IMR-90 (cell line): ENCODE results near the gene SLC4A9. TPM values are rescaled to one million over a fixed set of nuclear protein-coding genes. Genes with fewer than 3 reads are reported as not detected.

Experiments
- ATAC-seq: fragments of 200-7000 bp; cut with Tn5 transposase; 2 replicates; pipeline ENCODE4 v1.9.1; 2020; ENCODE audit warnings: low read depth, mild to moderate bottlenecking, moderate library complexity
- BruUV-seq: library from RNA; stranded (reverse); fragments of 400-500 nt; replicated peaks from 2 replicates; lab custom pipeline; 2021; lab: Mats Ljungman, UMichigan
- CTCF ChIA-PET: fragments of 300-600 bp; formaldehyde crosslinking; extraction: SDS; loops from one replicate; lab custom pipeline; 2021; ENCODE audit warnings: antibody characterized with exemption; lab: Yijun Ruan, JAX
- POLR2A ChIA-PET: fragments of 300-600 bp; sonication (Branson Sonifier 250); formaldehyde crosslinking; loops from one replicate; lab custom pipeline; 2022; ENCODE audit warnings: antibody characterized with exemption; ENCODE audit not compliant: unreplicated experiment; lab: Charles Lee
- DNase-seq: peaks from one replicate; pipeline ENCODE4 v3.0.0; 2013
- H2AFZ ChIP-seq: replicated peaks from 2 replicates; pipeline ENCODE3; 2013; ENCODE audit warnings: low read length, mild to moderate bottlenecking; ENCODE audit not compliant: poor library complexity
- H2AK5ac ChIP-seq: 2 replicates; pipeline ENCODE4 v1.6.1; 2013; ENCODE audit warnings: low read depth, low read length, inconsistent platforms
- H2AK9ac ChIP-seq: replicated peaks from 2 replicates; pipeline ENCODE3; 2013; ENCODE audit warnings: mild to moderate bottlenecking, low read depth, low read length, moderate library complexity; ENCODE audit not compliant: poor library complexity
- H2BK120ac ChIP-seq: 2 replicates; pipeline ENCODE4 v1.6.1; 2013; ENCODE audit warnings: low read depth, low read length, inconsistent platforms
- H2BK15ac ChIP-seq: 3 replicates; pipeline ENCODE4 v1.6.1; 2013; ENCODE audit warnings: low read depth, low read length, inconsistent platforms
- H2BK20ac ChIP-seq: 2 replicates; pipeline ENCODE4 v1.6.1; 2013; ENCODE audit warnings: low read depth, mild to moderate bottlenecking, inconsistent platforms, low read length, moderate library complexity
- H2BK5ac ChIP-seq: 2 replicates; pipeline ENCODE4 v1.6.1; 2013; ENCODE audit warnings: mild to moderate bottlenecking, low read depth, low read length, inconsistent platforms; ENCODE audit not compliant: poor library complexity, severe bottlenecking
- H3K14ac ChIP-seq: replicated peaks from 2 replicates; pipeline ENCODE4 v1.6.1; 2013; ENCODE audit warnings: low read depth, low read length, inconsistent platforms
- H3K18ac ChIP-seq: 2 replicates; pipeline ENCODE4 v1.6.1; 2013; ENCODE audit warnings: low read depth, low read length, control low read depth
- H3K23ac ChIP-seq: 2 replicates; pipeline ENCODE4 v1.6.1; 2013; ENCODE audit warnings: low read depth, low read length, inconsistent platforms
- H3K27ac ChIP-seq: 2 replicates; pipeline ENCODE4 v1.5.1; 2013; ENCODE audit warnings: mild to moderate bottlenecking, control low read depth, low read length; ENCODE audit not compliant: insufficient read depth
- H3K27me3 ChIP-seq: 2 replicates; pipeline ENCODE4 v1.6.1; 2013; ENCODE audit warnings: low read length; ENCODE audit not compliant: control insufficient read depth, insufficient read depth
- H3K36me3 ChIP-seq: 2 replicates; pipeline ENCODE4 v1.6.1; 2013; ENCODE audit warnings: low read length, mixed read lengths; ENCODE audit not compliant: control insufficient read depth, insufficient read depth
- H3K4ac ChIP-seq: 2 replicates; pipeline ENCODE4 v1.6.1; 2013; ENCODE audit warnings: low read depth, low read length, inconsistent platforms
- H3K4me1 ChIP-seq: 2 replicates; pipeline ENCODE4 v1.6.1; 2013; ENCODE audit warnings: low read length, mixed read lengths; ENCODE audit not compliant: control insufficient read depth, insufficient read depth
- H3K4me2 ChIP-seq: 2 replicates; pipeline ENCODE4 v1.6.1; 2013; ENCODE audit warnings: low read depth, mild to moderate bottlenecking, control low read depth, low read length, moderate library complexity
- H3K4me3 ChIP-seq: 2 replicates; pipeline ENCODE4 v1.5.1; 2013; ENCODE audit warnings: low read depth, mild to moderate bottlenecking, control low read depth, low read length, moderate library complexity; ENCODE audit not compliant: insufficient read depth
- H3K56ac ChIP-seq: 2 replicates; pipeline ENCODE4 v1.6.1; 2013; ENCODE audit warnings: low read length, inconsistent platforms; ENCODE audit not compliant: insufficient read depth; ENCODE audit errors: extremely low read depth
- H3K79me1 ChIP-seq, 2 experiments: 2 replicates each; pipeline ENCODE4 v1.6.1; 2013; ENCODE audit warnings: low read length in 2 of 2, inconsistent platforms in 1 of 2, low read depth in 1 of 2
- H3K9ac ChIP-seq: 2 replicates; pipeline ENCODE4 v1.6.1; 2013; ENCODE audit warnings: low read depth, low read length, control low read depth
- H3K9me1 ChIP-seq: 2 replicates; pipeline ENCODE4 v1.6.1; 2013; ENCODE audit warnings: low read length, inconsistent platforms; ENCODE audit not compliant: insufficient read depth
- H3K9me3 ChIP-seq: 2 replicates; pipeline ENCODE4 v1.6.1; 2013; ENCODE audit warnings: low read length; ENCODE audit not compliant: control insufficient read depth, insufficient read depth
- H4K20me1 ChIP-seq: 2 replicates; pipeline ENCODE4 v1.6.1; 2013; ENCODE audit warnings: low read length, inconsistent platforms; ENCODE audit not compliant: insufficient read depth
- H4K5ac ChIP-seq: 2 replicates; pipeline ENCODE4 v1.6.1; 2013; ENCODE audit warnings: mild to moderate bottlenecking, low read depth, low read length, control low read depth
- H4K8ac ChIP-seq, 2 experiments: 2 replicates each; pipeline ENCODE4 v1.6.1; 2013; ENCODE audit warnings: low read depth in 2 of 2, low read length in 2 of 2, control low read depth in 1 of 2, inconsistent platforms in 1 of 2
- H4K91ac ChIP-seq: 2 replicates; pipeline ENCODE4 v1.6.1; 2013; ENCODE audit warnings: low read depth, low read length, inconsistent platforms; ENCODE audit not compliant: insufficient read depth
- BHLHE40 ChIP-seq: fragments of 150-350 bp; IDR thresholded peaks from 2 replicates; pipeline ENCODE4 v1.6.1; 2016; ENCODE audit warnings: mild to moderate bottlenecking, low read depth, low read length
- CEBPB ChIP-seq: IDR thresholded peaks from 2 replicates; pipeline ENCODE4 v1.6.1; 2012; ENCODE audit warnings: low read depth, low read length, improper control_type of control experiment
- CHD1 ChIP-seq: IDR thresholded peaks from 2 replicates; pipeline ENCODE4 v1.6.1; 2012; ENCODE audit warnings: low read depth, low read length, improper control_type of control experiment
- FOS ChIP-seq: fragments of 150-350 bp; IDR thresholded peaks from 2 replicates; pipeline ENCODE4 v1.6.1; 2016; ENCODE audit warnings: low read depth, low read length
- MAFK ChIP-seq: IDR thresholded peaks from 2 replicates; pipeline ENCODE4 v1.6.1; 2012; ENCODE audit warnings: low read depth, low read length, improper control_type of control experiment
- NFE2L2 ChIP-seq: fragments of 150-350 bp; IDR thresholded peaks from 2 replicates; pipeline ENCODE4 v1.6.1; 2016; ENCODE audit warnings: low read depth, mild to moderate bottlenecking, low read length
- POLR2A ChIP-seq: IDR thresholded peaks from 2 replicates; pipeline ENCODE4 v1.6.1; 2012; ENCODE audit warnings: mild to moderate bottlenecking, low read depth, low read length
- RAD21 ChIP-seq: IDR thresholded peaks from 2 replicates; pipeline ENCODE4 v1.6.1; 2012; ENCODE audit warnings: low read length, improper control_type of control experiment
- RCOR1 ChIP-seq: IDR thresholded peaks from 2 replicates; pipeline ENCODE4 v1.6.1; 2012; ENCODE audit warnings: mild to moderate bottlenecking, low read length, improper control_type of control experiment; ENCODE audit not compliant: insufficient replicate concordance
- RFX5 ChIP-seq: IDR thresholded peaks from 2 replicates; pipeline ENCODE4 v1.8.0; 2012; ENCODE audit warnings: low read depth, mild to moderate bottlenecking, low read length, moderate library complexity
- SMC3 ChIP-seq: fragments of 150-350 bp; IDR thresholded peaks from 2 replicates; pipeline ENCODE4 v1.6.1; 2016; ENCODE audit warnings: low read depth, mild to moderate bottlenecking, antibody characterized with exemption, low read length, moderate library complexity
- WGBS, 2 experiments: methylation state at CpG; one replicate each; pipeline versions ENCODE4 v1.1.5 to v1.1.7; 2013; ENCODE audit warnings: missing lambda C conversion rate in 2 of 2; ENCODE audit not compliant: insufficient read length in 1 of 2; ENCODE audit errors: extremely low coverage in 2 of 2; 5-methylcytosine and 5-hydroxymethylcytosine counted together
- dilution Hi-C: fragments of 300-500 bp; cut with HindIII; formaldehyde crosslinking; loops from one replicate; pipeline ENCODE4 v1.14.3; 2018; ENCODE audit warnings: low sequenced_read_pairs; ENCODE audit not compliant: unreplicated experiment
- in situ Hi-C: fragments of 300-500 bp; cut with MboI; formaldehyde crosslinking; loops from 3 replicates; pipeline ENCODE4 v1.14.3; 2019; ENCODE audit warnings: low sequenced_read_pairs, inconsistent platforms, mixed read lengths
- intact Hi-C: fragments of 100-400 bp; cut with micrococcal nuclease; formaldehyde crosslinking; loops from 2 replicates; pipeline ENCODE4 v1.10.0; 2022
- polyA plus RNA-seq, 3 experiments: library from polyadenylated mRNA; depleted of rRNA; stranded (reverse); fragments of >200 nt; gene quantifications; 2 replicates each; pipeline ENCODE4 v1.2.3, GENCODE V29; 2012; ENCODE audit warnings: low replicate concordance in 1 of 3
- total RNA-seq: library from RNA; depleted of rRNA; stranded (reverse); fragments of >200 nt; gene quantifications from 2 replicates; pipeline ENCODE4 v1.2.3, GENCODE V29; 2012
- TF ChIP-seq, protein P1 (sequence below): fragments of 150-350 bp; IDR thresholded peaks from 2 replicates; pipeline ENCODE4 v1.6.1; 2016; ENCODE audit warnings: low read depth, mild to moderate bottlenecking, low read length, moderate library complexity, borderline replicate concordance

SLC4A9 gene
- total and polyA plus RNA-seq, 2 of the 4 experiments (the other 2 are of a cell fraction) = not detected

DNA sequence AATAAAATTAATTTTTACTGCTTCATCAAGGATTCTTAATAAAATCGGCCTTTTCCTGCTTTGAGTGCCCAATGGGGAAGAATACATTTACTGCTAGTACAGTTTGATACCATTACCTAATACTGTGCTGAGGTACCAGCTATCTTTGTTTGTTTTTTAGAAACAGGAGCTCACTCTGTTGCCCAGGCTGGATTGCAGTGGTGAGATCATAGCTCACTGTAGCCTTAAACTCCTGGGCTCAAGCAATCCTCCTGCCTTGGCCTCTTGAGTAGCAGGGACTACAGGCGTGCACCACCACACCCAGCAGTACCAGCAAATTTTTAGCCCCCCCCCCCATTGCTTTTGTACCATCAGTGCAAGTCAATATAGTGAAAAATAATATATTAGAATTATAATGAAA lies 28.1 kb downstream of the SLC4A9 start:
- Histone ChIP-seq H3K79me1 (no peaks in the 10 kb centered on the region), H4K91ac (no peak overlapping the region), H3K4me3 (no peak overlapping the region), H2BK20ac (no peak overlapping the region), H2BK15ac (no peak overlapping the region), H2AK5ac (no peak overlapping the region), H2BK5ac (no peak overlapping the region), H3K9ac (no peak overlapping the region), H2BK120ac (no peak overlapping the region), H2AFZ (no peak overlapping the region), H3K4me2 (no peak overlapping the region), H3K27ac (no peak overlapping the region), H4K8ac (no peak overlapping the region), H3K9me3 (no peaks in the 10 kb centered on the region), H4K20me1 (no peaks in the 10 kb centered on the region), H3K9me1 (no peaks in the 10 kb centered on the region), H3K23ac (no peak overlapping the region), H3K36me3 (no peaks in the 10 kb centered on the region), H3K27me3 (no peaks in the 10 kb centered on the region), H2AK9ac (no peak overlapping the region), H3K4ac (no peak overlapping the region), H3K56ac (no peak overlapping the region), H3K4me1 (no peaks in the 10 kb centered on the region), H3K18ac (no peak overlapping the region), H4K5ac (no peak overlapping the region), H3K14ac (no peak overlapping the region)
- BruUV-seq = no TSS peak
- POLR2A ChIA-PET = no interaction called here
- intact Hi-C loops (no loop called here), dilution Hi-C loops (no loop called here), in situ Hi-C loops (no loop called here)
- CTCF ChIA-PET = interaction anchor here (0.6 kb wide), 1 partner anchor 315 kb away, joined by 3 read pairs; no protein-coding TSS in a partner anchor
- no peak for ATAC-seq
- TF ChIP-seq, protein P1, sequence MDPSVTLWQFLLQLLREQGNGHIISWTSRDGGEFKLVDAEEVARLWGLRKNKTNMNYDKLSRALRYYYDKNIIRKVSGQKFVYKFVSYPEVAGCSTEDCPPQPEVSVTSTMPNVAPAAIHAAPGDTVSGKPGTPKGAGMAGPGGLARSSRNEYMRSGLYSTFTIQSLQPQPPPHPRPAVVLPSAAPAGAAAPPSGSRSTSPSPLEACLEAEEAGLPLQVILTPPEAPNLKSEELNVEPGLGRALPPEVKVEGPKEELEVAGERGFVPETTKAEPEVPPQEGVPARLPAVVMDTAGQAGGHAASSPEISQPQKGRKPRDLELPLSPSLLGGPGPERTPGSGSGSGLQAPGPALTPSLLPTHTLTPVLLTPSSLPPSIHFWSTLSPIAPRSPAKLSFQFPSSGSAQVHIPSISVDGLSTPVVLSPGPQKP = no peak
- TF ChIP-seq RCOR1 (no peak), CEBPB (no peak), NFE2L2 (no peak), CHD1 (no peak), RFX5 (no peak), FOS (no peak), SMC3 (no peak), POLR2A (no peak), BHLHE40 (no peak), MAFK (no peak), RAD21 (no peak)
- no CpG with 5 or more reads among the region's 2 CpGs for WGBS, 2 experiments
- no peak for DNase-seq
